GM12878 (cell line): Measurements from ENCODE around the gene ZNF805. TPM values are rescaled to one million over a fixed set of nuclear protein-coding genes. Genes with fewer than 3 reads are reported as not detected.

ENCODE experiments used
- ATAC-seq: fragments of 200-7000 bp; cut with Tn5 transposase; 3 replicates; pipeline ENCODE4 v1.9.1; 2020; ENCODE audit warnings: mild to moderate bottlenecking, moderate library complexity
- BruUV-seq: library from RNA; stranded (reverse); fragments of 400-500 nt; replicated peaks from 2 replicates; lab custom pipeline; 2021; lab: Mats Ljungman, UMichigan
- CTCF ChIA-PET: fragments of 300-600 bp; sonication (Branson Sonifier 250); formaldehyde crosslinking; extraction: SDS; loops from one replicate; lab custom pipeline; 2021; ENCODE audit warnings: inconsistent platforms; lab: Yijun Ruan, JAX
- POLR2A ChIA-PET: fragments of 350-600 bp; formaldehyde crosslinking; extraction: SDS; loops from one replicate; lab custom pipeline; 2021; ENCODE audit warnings: inconsistent platforms; lab: Charles Lee
- RAD21 ChIA-PET: fragments of 300-600 bp; sonication (Branson Sonifier 250); formaldehyde crosslinking; loops from one replicate; lab custom pipeline; 2023; ENCODE audit warnings: antibody characterized with exemption; ENCODE audit not compliant: unreplicated experiment; lab: Charles Lee
- SMC1A ChIA-PET: fragments of 300-600 bp; sonication (Branson Sonifier 250); formaldehyde crosslinking; loops from one replicate; lab custom pipeline; 2023; ENCODE audit not compliant: unreplicated experiment, uncharacterized antibody; lab: Charles Lee
- DNase-seq: peaks from one replicate; pipeline ENCODE4 v3.0.0-alpha.2; 2011; ENCODE audit warnings: low read depth, low spot score
- FAIRE-seq: peaks from 3 replicates; lab custom pipeline; 2011; peaks lifted over from hg19 to GRCh38; lab: Jason Lieb, UNC
- H2AFZ ChIP-seq: 2 replicates; pipeline ENCODE4 v1.6.0; 2011; ENCODE audit warnings: low read depth, low read length, control low read depth; ENCODE audit not compliant: control insufficient read depth
- H3K27ac ChIP-seq: 2 replicates; pipeline ENCODE4 v1.5.1; 2011; ENCODE audit warnings: control low read depth; ENCODE audit not compliant: control insufficient read depth, insufficient read depth
- H3K27me3 ChIP-seq, 2 experiments: replicated peaks in 1 of 2; 2 replicates each; pipeline versions ENCODE4 v1.6.0 to v1.6.1; 2011; ENCODE audit warnings: low read length in 1 of 2; ENCODE audit not compliant: control insufficient read depth in 2 of 2, insufficient read depth in 2 of 2
- H3K36me3 ChIP-seq, 2 experiments: 2 replicates each; pipeline ENCODE4 v1.5.1; 2011; ENCODE audit warnings: low read length in 1 of 2; ENCODE audit not compliant: control insufficient read depth in 2 of 2, insufficient read depth in 2 of 2
- H3K4me1 ChIP-seq: 2 replicates; pipeline ENCODE4 v1.6.1; 2011; ENCODE audit warnings: mild to moderate bottlenecking, low read length, moderate library complexity, mixed read lengths; ENCODE audit not compliant: control insufficient read depth, insufficient read depth
- H3K4me2 ChIP-seq: 2 replicates; pipeline ENCODE4 v1.6.0; 2011; ENCODE audit warnings: control low read depth; ENCODE audit not compliant: control insufficient read depth, insufficient read depth
- H3K4me3 ChIP-seq: fragments of 200-600 bp; sonication (generic); 2 replicates; pipeline ENCODE4 v1.5.1; 2016
- H3K79me2 ChIP-seq: 2 replicates; pipeline ENCODE4 v1.6.0; 2011; ENCODE audit warnings: low read length; ENCODE audit not compliant: control insufficient read depth, insufficient read depth
- H3K9ac ChIP-seq: 2 replicates; pipeline ENCODE4 v1.8.0; 2011; ENCODE audit warnings: low read length, control low read depth, mixed read lengths; ENCODE audit not compliant: control insufficient read depth, insufficient read depth
- H3K9me3 ChIP-seq: replicated peaks from 3 replicates; pipeline ENCODE4 v1.5.1; 2011; ENCODE audit warnings: mild to moderate bottlenecking, low read length; ENCODE audit not compliant: control insufficient read depth, insufficient read depth
- H4K20me1 ChIP-seq: 2 replicates; pipeline ENCODE4 v1.6.0; 2011; ENCODE audit not compliant: control insufficient read depth, insufficient read depth
- DPF2 ChIP-seq: fragments of 450-650 bp; IDR thresholded peaks from 2 replicates; pipeline ENCODE4 v1.6.1; 2017; ENCODE audit warnings: mild to moderate bottlenecking
- EGR1 ChIP-seq, 2 experiments: IDR thresholded peaks; 1 replicate in 1 of 2; 2 replicates in 1 of 2; pipeline ENCODE4 v1.6.1; 2011 to 2012; ENCODE audit warnings: low read depth in 2 of 2, low read length in 2 of 2, borderline replicate concordance in 1 of 2, mild to moderate bottlenecking in 1 of 2, moderate library complexity in 1 of 2
- IRF4 ChIP-seq: IDR thresholded peaks from 2 replicates; pipeline ENCODE4 v1.6.1; 2011; ENCODE audit warnings: low read depth, low read length
- POLR2A ChIP-seq: IDR thresholded peaks from 2 replicates; pipeline ENCODE4 v1.6.1; 2011; ENCODE audit warnings: low read depth, mild to moderate bottlenecking, low read length
- POLR2AphosphoS5 ChIP-seq: IDR thresholded peaks from 2 replicates; pipeline ENCODE4 v1.6.1; 2011; ENCODE audit warnings: mild to moderate bottlenecking, low read length, inconsistent platforms
- RBBP5 ChIP-seq: fragments of 200-600 bp; sonication (generic); conservative IDR thresholded peaks from 2 replicates; pipeline ENCODE4 v1.6.1; 2016
- ZNF384 ChIP-seq: IDR thresholded peaks from 2 replicates; pipeline ENCODE4 v1.6.1; 2012; ENCODE audit warnings: low read depth, mild to moderate bottlenecking, low read length, improper control_type of control experiment, borderline replicate concordance
- WGBS: methylation state at CpG from one replicate; pipeline ENCODE4 v1.1.6; 2016; ENCODE audit warnings: low lambda C conversion rate; ENCODE audit not compliant: insufficient replicate concordance, insufficient coverage; ENCODE audit errors: missing lambda C conversion rate; 5-methylcytosine and 5-hydroxymethylcytosine counted together
- in situ Hi-C: fragments of 300-500 bp; cut with MboI; formaldehyde crosslinking; loops from 9 replicates; pipeline ENCODE4 v1.14.3; 2018; ENCODE audit warnings: mixed read lengths
- intact Hi-C: fragments of 100-400 bp; cut with micrococcal nuclease; formaldehyde crosslinking; loops from one replicate; pipeline ENCODE4 v1.14.2; 2022; ENCODE audit not compliant: unreplicated experiment
- polyA plus RNA-seq, 11 experiments: library from polyadenylated mRNA; depleted of rRNA in 4 of 11; unstranded in 6 of 11; stranded (reverse) in 5 of 11; fragments of >200 nt; fragmentation: Nextera tagmentation in 4 of 11; fragmentation: Illumina TruSeq in 1 of 11; extraction: Ambion mirVana in 4 of 11; extraction: Trizol in 1 of 11; gene quantifications; 1 replicate in 1 of 11; 2 replicates in 10 of 11; pipeline versions ENCODE4 v1.2.1 to v1.2.3, GENCODE V29; 2011 to 2016; ENCODE audit warnings: inconsistent platforms in 2 of 11, missing spikeins in 2 of 11, low read depth in 1 of 11
- total RNA-seq, 4 experiments: library from RNA; depleted of rRNA in 3 of 4; stranded (reverse); fragments of >200 nt in 3 of 4; fragmentation: Illumina TruSeq in 1 of 4; extraction: Trizol in 1 of 4; gene quantifications; 2 replicates each; pipeline versions ENCODE4 v1.2.1 to v1.2.3, GENCODE V29; 2013 to 2021

The ZNF805 gene
- total and polyA plus RNA-seq, 10 of the 15 experiments (the other 5 are each of a cell fraction or from before 2014, with no cell fraction given): 0.31 to 8.9 (median 2.3) TPM

- FAIRE-seq: no peak
- Histone ChIP-seq H3K27ac (no peak overlapping the region), H3K36me3 (peaks cover 5 to 16% of the 10 kb centered on the region in 2 experiments), H3K79me2 (peaks cover 7% of the 10 kb centered on the region), H3K9ac (no peak overlapping the region), H2AFZ (no peak overlapping the region), H3K4me1 (no peaks in the 10 kb centered on the region), H3K4me2 (no peak overlapping the region), H3K27me3 (no peaks in the 10 kb centered on the region)
- in situ Hi-C loops: no loop called here
- BruUV-seq: no TSS peak
- ChIA-PET SMC1A (interaction anchor here (0.5 to 2.5 kb wide), 3 partner anchors 11 to 55 kb away, joined by 3 to 7 read pairs (median 5); no protein-coding TSS in a partner anchor), RAD21 (interaction anchor here (1.6 kb wide), 1 partner anchor 10 kb away, joined by 5 read pairs; no protein-coding TSS in a partner anchor), POLR2A (interaction anchor here (0.9 to 1.1 kb wide), 3 partner anchors 9 to 13 kb away, joined by 3 read pairs; no protein-coding TSS in a partner anchor)
- WGBS: 70% methylated on average over 7 of the region's 7 CpGs
- TF ChIP-seq POLR2A (peak; percentile 14; the same call in 1 of the 2 replicates), RBBP5 (no peak), POLR2AphosphoS5 (peak; percentile 60; the same call in 1 of the 2 replicates), ZNF384 (no peak), DPF2 (no peak), IRF4 (no peak), EGR1 (IDR thresholded peaks at IDR 0.05; ENCODE audit: borderline replicate concordance in 1 of 2, low read depth in 2 of 2, low read length in 2 of 2) (no peak)
- TF ChIP-seq, all 136 proteins: peak for 2
- Histone ChIP-seq H3K9me3 (no peaks in the 10 kb centered on the region), H4K20me1 (no peaks in the 10 kb centered on the region), H3K4me3 (no peak overlapping the region)
- intact Hi-C loops: no loop called here
- ATAC-seq: peak; percentile 38
- CTCF ChIA-PET: interaction anchor here (0.7 to 1.0 kb wide), 3 partner anchors 15 to 107 kb away, joined by 3 to 4 read pairs (median 3); no protein-coding TSS in a partner anchor
- DNase-seq: no peak
These were observed 62.4 kb downstream of the ZNF805 start for GRCh38 chr19:57302727-57303401.

Other genes starting within 250 kb of the ZNF805 start
Only the 7 nearest of the 16 such genes appear.
- gene ZIM3, start 95.4 kb upstream of the ZNF805 start, total RNA-seq (2014; rRNA removed): not detected in 2 replicates
- gene ZIM3, start 95.4 kb upstream of the ZNF805 start, total RNA-seq (2014; rRNA removed; fragmentation: Illumina TruSeq; extraction: Trizol): not detected in 2 replicates
- not detected in 2 replicates for gene ZIM3, start 95.4 kb upstream of the ZNF805 start, total RNA-seq (2021)
- gene ZIM3, start 95.4 kb upstream of the ZNF805 start, polyA plus RNA-seq (2011; rRNA removed): not detected in 2 replicates
- not detected in 2 replicates for gene ZIM3, start 95.4 kb upstream of the ZNF805 start, polyA plus RNA-seq (2014; fragmentation: Illumina TruSeq; extraction: Trizol)
- not detected for gene ZIM3, start 95.4 kb upstream of the ZNF805 start, polyA plus RNA-seq (2014; fragmentation: Nextera tagmentation; extraction: Ambion mirVana)
- not detected in 2 replicates for gene ZIM3, start 95.4 kb upstream of the ZNF805 start, polyA plus RNA-seq (2014; rRNA removed)
- gene ZIM3, start 95.4 kb upstream of the ZNF805 start, polyA plus RNA-seq (2016; fragmentation: Nextera tagmentation; extraction: Ambion mirVana): not detected
- gene DUXA, start 73.1 kb upstream of the ZNF805 start, total RNA-seq (2014; rRNA removed): not detected in 2 replicates
- not detected in 2 replicates for gene DUXA, start 73.1 kb upstream of the ZNF805 start, total RNA-seq (2014; rRNA removed; fragmentation: Illumina TruSeq; extraction: Trizol)
- not detected in 2 replicates for gene DUXA, start 73.1 kb upstream of the ZNF805 start, total RNA-seq (2021)
- gene DUXA, start 73.1 kb upstream of the ZNF805 start, polyA plus RNA-seq (2011; rRNA removed): not detected in 2 replicates
- not detected in 2 replicates for gene DUXA, start 73.1 kb upstream of the ZNF805 start, polyA plus RNA-seq (2014; fragmentation: Illumina TruSeq; extraction: Trizol)
- gene DUXA, start 73.1 kb upstream of the ZNF805 start, polyA plus RNA-seq (2014; fragmentation: Nextera tagmentation; extraction: Ambion mirVana): not detected
- not detected in 2 replicates for gene DUXA, start 73.1 kb upstream of the ZNF805 start, polyA plus RNA-seq (2014; rRNA removed)
- gene DUXA, start 73.1 kb upstream of the ZNF805 start, polyA plus RNA-seq (2016; fragmentation: Nextera tagmentation; extraction: Ambion mirVana): not detected
- 10.6 and 14.7 TPM in 2 replicates for gene ZNF264, start 49.1 kb upstream of the ZNF805 start, total RNA-seq (2014; rRNA removed)
- gene ZNF264, start 49.1 kb upstream of the ZNF805 start, total RNA-seq (2014; rRNA removed; fragmentation: Illumina TruSeq; extraction: Trizol): 11.0 and 12.4 TPM in 2 replicates
- gene ZNF264, start 49.1 kb upstream of the ZNF805 start, total RNA-seq (2021): 22.9 and 24.3 TPM in 2 replicates
- gene ZNF264, start 49.1 kb upstream of the ZNF805 start, polyA plus RNA-seq (2011; rRNA removed): 10.1 and 11.0 TPM in 2 replicates
- gene ZNF264, start 49.1 kb upstream of the ZNF805 start, polyA plus RNA-seq (2014; fragmentation: Illumina TruSeq; extraction: Trizol): 4.2 and 4.9 TPM in 2 replicates
- gene ZNF264, start 49.1 kb upstream of the ZNF805 start, polyA plus RNA-seq (2014; fragmentation: Nextera tagmentation; extraction: Ambion mirVana): 1 to 10 TPM in 1 of 2 experiments, under 1 TPM in 1; 0.76 to 1.2 TPM
- gene ZNF264, start 49.1 kb upstream of the ZNF805 start, polyA plus RNA-seq (2014; rRNA removed): 10.3 and 15.2 TPM in 2 replicates
- 1 to 10 TPM; 8.4 to 8.8 TPM for gene ZNF264, start 49.1 kb upstream of the ZNF805 start, polyA plus RNA-seq (2016; fragmentation: Nextera tagmentation; extraction: Ambion mirVana)
- 0.79 and 0.87 TPM in 2 replicates for gene AURKC, start 9.6 kb upstream of the ZNF805 start, total RNA-seq (2014; rRNA removed)
- gene AURKC, start 9.6 kb upstream of the ZNF805 start, total RNA-seq (2014; rRNA removed; fragmentation: Illumina TruSeq; extraction: Trizol): 0.78 and 0.89 TPM in 2 replicates
- gene AURKC, start 9.6 kb upstream of the ZNF805 start, total RNA-seq (2021): 0.97 and 1.3 TPM in 2 replicates
- 0.58 and 0.68 TPM in 2 replicates for gene AURKC, start 9.6 kb upstream of the ZNF805 start, polyA plus RNA-seq (2011; rRNA removed)
- 0.73 and 1.8 TPM in 2 replicates for gene AURKC, start 9.6 kb upstream of the ZNF805 start, polyA plus RNA-seq (2014; fragmentation: Illumina TruSeq; extraction: Trizol)
- gene AURKC, start 9.6 kb upstream of the ZNF805 start, polyA plus RNA-seq (2014; fragmentation: Nextera tagmentation; extraction: Ambion mirVana): 1 to 10 TPM in 1 of 2 experiments, under 1 TPM in 1; 0.32 to 1.2 TPM
- 1.1 and 1.6 TPM in 2 replicates for gene AURKC, start 9.6 kb upstream of the ZNF805 start, polyA plus RNA-seq (2014; rRNA removed)
- gene AURKC, start 9.6 kb upstream of the ZNF805 start, polyA plus RNA-seq (2016; fragmentation: Nextera tagmentation; extraction: Ambion mirVana): under 1 TPM in 1 of 2 experiments, not detected in 1; 0.24 TPM
- gene ZNF460, start 39.9 kb downstream of the ZNF805 start, total RNA-seq (2014; rRNA removed): 34.4 and 37.5 TPM in 2 replicates
- gene ZNF460, start 39.9 kb downstream of the ZNF805 start, total RNA-seq (2014; rRNA removed; fragmentation: Illumina TruSeq; extraction: Trizol): 42.4 and 46.5 TPM in 2 replicates
- gene ZNF460, start 39.9 kb downstream of the ZNF805 start, total RNA-seq (2021): 41.7 and 43.0 TPM in 2 replicates
- gene ZNF460, start 39.9 kb downstream of the ZNF805 start, polyA plus RNA-seq (2011; rRNA removed): 23.8 and 25.2 TPM in 2 replicates
- 1.5 and 2.8 TPM in 2 replicates for gene ZNF460, start 39.9 kb downstream of the ZNF805 start, polyA plus RNA-seq (2014; fragmentation: Illumina TruSeq; extraction: Trizol)
- under 1 TPM; 0.15 to 0.58 TPM for gene ZNF460, start 39.9 kb downstream of the ZNF805 start, polyA plus RNA-seq (2014; fragmentation: Nextera tagmentation; extraction: Ambion mirVana)
- gene ZNF460, start 39.9 kb downstream of the ZNF805 start, polyA plus RNA-seq (2014; rRNA removed): 7.7 and 8.5 TPM in 2 replicates
- gene ZNF460, start 39.9 kb downstream of the ZNF805 start, polyA plus RNA-seq (2016; fragmentation: Nextera tagmentation; extraction: Ambion mirVana): 1 to 10 TPM; 8.0 to 8.9 TPM
- 9.0 and 9.5 TPM in 2 replicates for gene ZNF543, start 79.8 kb downstream of the ZNF805 start, total RNA-seq (2014; rRNA removed)
- gene ZNF543, start 79.8 kb downstream of the ZNF805 start, total RNA-seq (2014; rRNA removed; fragmentation: Illumina TruSeq; extraction: Trizol): 8.5 and 8.6 TPM in 2 replicates
- 7.3 and 8.0 TPM in 2 replicates for gene ZNF543, start 79.8 kb downstream of the ZNF805 start, total RNA-seq (2021)
- 3.4 and 4.5 TPM in 2 replicates for gene ZNF543, start 79.8 kb downstream of the ZNF805 start, polyA plus RNA-seq (2011; rRNA removed)
- 2.4 and 2.7 TPM in 2 replicates for gene ZNF543, start 79.8 kb downstream of the ZNF805 start, polyA plus RNA-seq (2014; fragmentation: Illumina TruSeq; extraction: Trizol)
- under 1 TPM; 0.53 to 0.74 TPM for gene ZNF543, start 79.8 kb downstream of the ZNF805 start, polyA plus RNA-seq (2014; fragmentation: Nextera tagmentation; extraction: Ambion mirVana)
- gene ZNF543, start 79.8 kb downstream of the ZNF805 start, polyA plus RNA-seq (2014; rRNA removed): 3.2 and 3.5 TPM in 2 replicates
- gene ZNF543, start 79.8 kb downstream of the ZNF805 start, polyA plus RNA-seq (2016; fragmentation: Nextera tagmentation; extraction: Ambion mirVana): 1 to 10 TPM; 3.7 to 4.3 TPM
- 7.3 and 7.4 TPM in 2 replicates for gene ZNF304, start 110.6 kb downstream of the ZNF805 start, total RNA-seq (2014; rRNA removed)
- 9.4 and 9.7 TPM in 2 replicates for gene ZNF304, start 110.6 kb downstream of the ZNF805 start, total RNA-seq (2014; rRNA removed; fragmentation: Illumina TruSeq; extraction: Trizol)
- gene ZNF304, start 110.6 kb downstream of the ZNF805 start, total RNA-seq (2021): 8.6 and 8.8 TPM in 2 replicates
- 11.6 and 12.1 TPM in 2 replicates for gene ZNF304, start 110.6 kb downstream of the ZNF805 start, polyA plus RNA-seq (2011; rRNA removed)
- gene ZNF304, start 110.6 kb downstream of the ZNF805 start, polyA plus RNA-seq (2014; fragmentation: Illumina TruSeq; extraction: Trizol): 8.0 and 9.0 TPM in 2 replicates
- 1 to 10 TPM; 1.1 to 1.5 TPM for gene ZNF304, start 110.6 kb downstream of the ZNF805 start, polyA plus RNA-seq (2014; fragmentation: Nextera tagmentation; extraction: Ambion mirVana)
- gene ZNF304, start 110.6 kb downstream of the ZNF805 start, polyA plus RNA-seq (2014; rRNA removed): 5.0 and 5.5 TPM in 2 replicates
- gene ZNF304, start 110.6 kb downstream of the ZNF805 start, polyA plus RNA-seq (2016; fragmentation: Nextera tagmentation; extraction: Ambion mirVana): 1 to 10 TPM; 5.0 to 6.6 TPM